ENCODE results near the gene PROSER3.

Gene PROSER3

GRCh38 chr19:35796645-35797542, 38.9 kb downstream of the PROSER3 start:
- no peak overlapping the region for H3K27ac ChIP-seq
- TF ChIP-seq CTCF (IDR thresholded peaks at IDR 0.05): no peak
- no peak for TF ChIP-seq ZFX (IDR thresholded peaks at IDR 0.05; ENCODE audit: borderline replicate concordance)

- H3K27ac ChIP-seq: no peak overlapping the region
Measured at GRCh38 chr19:35797663-35798062, 39.7 kb downstream of the PROSER3 start.

GRCh38 chr19:35801828-35802227, 43.9 kb downstream of the PROSER3 start:
- TF ChIP-seq ZFX (IDR thresholded peaks at IDR 0.05; ENCODE audit: borderline replicate concordance): no peak
- no peak for TF ChIP-seq CTCF (IDR thresholded peaks at IDR 0.05)
- H3K27ac ChIP-seq: no peak overlapping the region

More at GRCh38 chr19:35797663-35798062, 39.7 kb downstream of the PROSER3 start:
- TF ChIP-seq ZFX (IDR thresholded peaks at IDR 0.05; ENCODE audit: borderline replicate concordance) (no peak), CTCF (IDR thresholded peaks at IDR 0.05) (no peak)

- TF ChIP-seq ZFX (IDR thresholded peaks at IDR 0.05; ENCODE audit: borderline replicate concordance): no peak
- no peak for TF ChIP-seq CTCF (IDR thresholded peaks at IDR 0.05)
- H3K27ac ChIP-seq: no peak overlapping the region
Measured at GRCh38 chr19:35805526-35806102, 47.6 kb downstream of the PROSER3 start.

- TF ChIP-seq CTCF (IDR thresholded peaks at IDR 0.05) (no peak), ZFX (IDR thresholded peaks at IDR 0.05; ENCODE audit: borderline replicate concordance) (no peak)
Measured at GRCh38 chr19:35806597-35806996, 48.6 kb downstream of the PROSER3 start.

GRCh38 chr19:35807633-35808032, 49.7 kb downstream of the PROSER3 start:
- no peak for TF ChIP-seq CTCF (IDR thresholded peaks at IDR 0.05)
- no peak for TF ChIP-seq ZFX (IDR thresholded peaks at IDR 0.05; ENCODE audit: borderline replicate concordance)
- no peak overlapping the region for H3K27ac ChIP-seq

More at GRCh38 chr19:35806597-35806996, 48.6 kb downstream of the PROSER3 start:
- H3K27ac ChIP-seq: no peak overlapping the region
